ENCODE results near the gene ITPKC.

The ITPKC gene

DNA sequence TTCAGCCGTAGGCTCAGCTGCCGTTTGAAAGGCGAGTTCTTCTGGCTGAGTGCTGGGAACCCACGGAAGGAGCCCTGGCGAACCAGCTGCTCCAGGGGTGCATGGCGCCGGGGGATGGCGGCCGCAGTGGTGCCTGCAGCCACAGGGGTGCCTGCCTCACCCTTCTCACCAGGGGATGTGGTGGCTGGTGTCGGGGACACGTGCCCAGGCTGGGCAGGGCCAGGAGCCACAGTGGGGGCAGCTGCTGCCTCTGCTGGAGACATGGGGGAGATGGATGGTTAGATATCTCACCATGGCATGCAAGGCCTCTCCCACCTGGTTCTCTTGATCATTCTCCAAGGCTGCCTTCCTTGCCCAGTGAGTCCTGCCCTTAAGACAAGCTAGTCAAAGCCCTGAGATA, 43.5 kb upstream of the ITPKC start:
- Histone ChIP-seq H3K4me2 (ENCODE audit: low read depth, low read length, poor library complexity, severe bottlenecking) (peak overlapping the region; percentile 50), H3K27me3 (ENCODE audit: insufficient read depth, low read length, poor library complexity, severe bottlenecking) (no peaks in the 10 kb centered on the region), H4K20me1 (ENCODE audit: insufficient read depth, low read length, poor library complexity, severe bottlenecking) (no peaks in the 10 kb centered on the region), H3K4me3 (ENCODE audit: low read length, poor library complexity, severe bottlenecking) (no peak overlapping the region), H3K9me3 (ENCODE audit: insufficient read depth, low read depth, low read length) (no peaks in the 10 kb centered on the region), H3K79me2 (ENCODE audit: insufficient read depth, low read length) (no peaks in the 10 kb centered on the region), H3K9me2 (replicated peaks; ENCODE audit: low read depth, low read length) (no peaks in the 10 kb centered on the region), H2AFZ (ENCODE audit: low read length) (no peak overlapping the region), H3K4me1 (ENCODE audit: insufficient read depth, low read length, poor library complexity, severe bottlenecking) (peaks cover 13% of the 10 kb centered on the region), H3K36me3 (ENCODE audit: insufficient read depth, low read length) (no peaks in the 10 kb centered on the region; the same call in 1 of the 2 replicates), H3F3A (ENCODE audit: low read depth) (no peaks in the 10 kb centered on the region), H3K9ac (ENCODE audit: low read depth, low read length, poor library complexity, severe bottlenecking) (peak overlapping the region; percentile 51)
- TF ChIP-seq, protein P1, sequence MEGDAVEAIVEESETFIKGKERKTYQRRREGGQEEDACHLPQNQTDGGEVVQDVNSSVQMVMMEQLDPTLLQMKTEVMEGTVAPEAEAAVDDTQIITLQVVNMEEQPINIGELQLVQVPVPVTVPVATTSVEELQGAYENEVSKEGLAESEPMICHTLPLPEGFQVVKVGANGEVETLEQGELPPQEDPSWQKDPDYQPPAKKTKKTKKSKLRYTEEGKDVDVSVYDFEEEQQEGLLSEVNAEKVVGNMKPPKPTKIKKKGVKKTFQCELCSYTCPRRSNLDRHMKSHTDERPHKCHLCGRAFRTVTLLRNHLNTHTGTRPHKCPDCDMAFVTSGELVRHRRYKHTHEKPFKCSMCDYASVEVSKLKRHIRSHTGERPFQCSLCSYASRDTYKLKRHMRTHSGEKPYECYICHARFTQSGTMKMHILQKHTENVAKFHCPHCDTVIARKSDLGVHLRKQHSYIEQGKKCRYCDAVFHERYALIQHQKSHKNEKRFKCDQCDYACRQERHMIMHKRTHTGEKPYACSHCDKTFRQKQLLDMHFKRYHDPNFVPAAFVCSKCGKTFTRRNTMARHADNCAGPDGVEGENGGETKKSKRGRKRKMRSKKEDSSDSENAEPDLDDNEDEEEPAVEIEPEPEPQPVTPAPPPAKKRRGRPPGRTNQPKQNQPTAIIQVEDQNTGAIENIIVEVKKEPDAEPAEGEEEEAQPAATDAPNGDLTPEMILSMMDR (conservative IDR thresholded peaks at IDR 0.05; ENCODE audit: low read length), result no peak
- TF ChIP-seq EZH2phosphoT487 (IDR thresholded peaks at IDR 0.05; ENCODE audit: borderline replicate concordance), result no peak

DNA sequence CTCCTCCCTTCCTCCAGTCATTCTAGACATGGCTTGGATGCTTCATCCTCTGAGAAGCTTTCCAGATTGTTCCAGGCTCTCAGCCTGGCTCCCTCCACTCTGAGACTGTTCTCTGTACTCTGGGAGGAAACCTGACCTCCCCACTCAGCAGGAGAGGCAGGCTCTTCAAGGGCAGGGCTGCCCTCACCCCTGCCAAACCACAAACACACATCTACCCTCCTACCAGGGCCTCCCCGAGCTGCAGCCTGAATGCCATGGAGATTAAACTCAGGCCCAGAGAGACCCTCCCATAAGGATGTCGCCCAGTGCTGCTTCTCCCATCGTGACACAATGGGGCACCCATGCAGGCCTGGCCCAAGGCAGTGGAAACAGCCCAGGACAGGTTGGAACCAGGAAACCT, 42.6 kb upstream of the ITPKC start:
- Histone ChIP-seq H3K9me3 (ENCODE audit: insufficient read depth, low read depth, low read length) (no peaks in the 10 kb centered on the region), H4K20me1 (ENCODE audit: insufficient read depth, low read length, poor library complexity, severe bottlenecking) (no peaks in the 10 kb centered on the region), H3F3A (ENCODE audit: low read depth) (no peaks in the 10 kb centered on the region), H3K9ac (ENCODE audit: low read depth, low read length, poor library complexity, severe bottlenecking) (peak overlapping the region; percentile 51), H3K36me3 (ENCODE audit: insufficient read depth, low read length) (no peaks in the 10 kb centered on the region; the same call in 1 of the 2 replicates), H2AFZ (ENCODE audit: low read length) (peak overlapping the region; percentile 57; the same call in 1 of the 2 replicates), H3K79me2 (ENCODE audit: insufficient read depth, low read length) (no peaks in the 10 kb centered on the region), H3K4me1 (ENCODE audit: insufficient read depth, low read length, poor library complexity, severe bottlenecking) (peaks cover 13% of the 10 kb centered on the region), H3K4me3 (ENCODE audit: low read length, poor library complexity, severe bottlenecking) (peak overlapping the region; percentile 17), H3K4me2 (ENCODE audit: low read depth, low read length, poor library complexity, severe bottlenecking) (peak overlapping the region; percentile 50), H3K27me3 (ENCODE audit: insufficient read depth, low read length, poor library complexity, severe bottlenecking) (no peaks in the 10 kb centered on the region), H3K9me2 (replicated peaks; ENCODE audit: low read depth, low read length) (no peaks in the 10 kb centered on the region)
- TF ChIP-seq EZH2phosphoT487 (IDR thresholded peaks at IDR 0.05; ENCODE audit: borderline replicate concordance), result no peak
- TF ChIP-seq, protein P1 (conservative IDR thresholded peaks at IDR 0.05; ENCODE audit: low read length), result no peak

DNA sequence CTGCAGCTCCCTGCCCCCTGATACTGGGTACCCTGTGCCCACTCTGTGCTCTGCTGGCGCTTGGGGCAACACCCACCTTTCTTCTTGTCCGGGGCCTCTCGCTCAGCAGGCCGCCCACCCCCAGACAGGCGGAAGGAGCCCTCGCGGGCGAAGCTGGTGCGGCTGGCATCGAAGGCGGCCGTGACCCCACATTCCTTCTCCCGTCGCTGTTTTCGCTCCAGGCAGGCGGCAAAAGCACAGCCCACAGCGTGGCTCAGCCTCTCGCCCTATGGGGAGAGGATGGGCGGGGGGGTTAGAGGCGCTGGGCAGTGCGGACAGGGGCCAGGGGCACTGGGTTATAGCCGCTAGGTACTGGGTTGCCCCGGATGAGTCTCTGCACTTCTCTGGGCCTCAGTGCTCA, 39.8 kb upstream of the ITPKC start:
- TF ChIP-seq, protein P1 (conservative IDR thresholded peaks at IDR 0.05; ENCODE audit: low read length), result no peak
- TF ChIP-seq EZH2phosphoT487 (IDR thresholded peaks at IDR 0.05; ENCODE audit: borderline replicate concordance), result no peak
- no peaks in the 10 kb centered on the region for H3K36me3 ChIP-seq (ENCODE audit: insufficient read depth, low read length)
- no peaks in the 10 kb centered on the region for H3K9me3 ChIP-seq (ENCODE audit: insufficient read depth, low read depth, low read length)
- no peaks in the 10 kb centered on the region for H3K27me3 ChIP-seq (ENCODE audit: insufficient read depth, low read length, poor library complexity, severe bottlenecking)
- no peaks in the 10 kb centered on the region for H3K9me2 ChIP-seq (replicated peaks; ENCODE audit: low read depth, low read length)
- no peak overlapping the region for H3K9ac ChIP-seq (ENCODE audit: low read depth, low read length, poor library complexity, severe bottlenecking)
- no peaks in the 10 kb centered on the region for H3K79me2 ChIP-seq (ENCODE audit: insufficient read depth, low read length)
- no peak overlapping the region for H3K4me3 ChIP-seq (ENCODE audit: low read length, poor library complexity, severe bottlenecking)
- H3F3A ChIP-seq (ENCODE audit: low read depth), result no peaks in the 10 kb centered on the region
- no peak overlapping the region for H3K4me2 ChIP-seq (ENCODE audit: low read depth, low read length, poor library complexity, severe bottlenecking)
- no peak overlapping the region for H2AFZ ChIP-seq (ENCODE audit: low read length)
- peaks cover 13% of the 10 kb centered on the region for H3K4me1 ChIP-seq (ENCODE audit: insufficient read depth, low read length, poor library complexity, severe bottlenecking)
- H4K20me1 ChIP-seq (ENCODE audit: insufficient read depth, low read length, poor library complexity, severe bottlenecking), result no peaks in the 10 kb centered on the region
